Ovary (tissue), 3 donors: ENCODE measurements around the gene APLNR.

ENCODE experiments used
- POLR2A ChIP-seq: fragments of 450-650 bp; IDR thresholded peaks from one replicate; pipeline ENCODE4 v1.6.1; 2017; ENCODE audit warnings: antibody characterized with exemption, mild to moderate bottlenecking, moderate library complexity
- TF ChIP-seq, protein P1 (sequence below), 3 donors: fragments of 450-650 bp in 2 of 3; fragments of 200-600 bp in 1 of 3; IDR thresholded peaks; one replicate each; pipeline versions ENCODE4 v1.5.1 to v1.8.0; 2016 to 2022; ENCODE audit warnings: antibody characterized with exemption in 3 of 3, mild to moderate bottlenecking in 1 of 3
- donor health status: DM: no; HTN: no; CAD: no.

DNA sequence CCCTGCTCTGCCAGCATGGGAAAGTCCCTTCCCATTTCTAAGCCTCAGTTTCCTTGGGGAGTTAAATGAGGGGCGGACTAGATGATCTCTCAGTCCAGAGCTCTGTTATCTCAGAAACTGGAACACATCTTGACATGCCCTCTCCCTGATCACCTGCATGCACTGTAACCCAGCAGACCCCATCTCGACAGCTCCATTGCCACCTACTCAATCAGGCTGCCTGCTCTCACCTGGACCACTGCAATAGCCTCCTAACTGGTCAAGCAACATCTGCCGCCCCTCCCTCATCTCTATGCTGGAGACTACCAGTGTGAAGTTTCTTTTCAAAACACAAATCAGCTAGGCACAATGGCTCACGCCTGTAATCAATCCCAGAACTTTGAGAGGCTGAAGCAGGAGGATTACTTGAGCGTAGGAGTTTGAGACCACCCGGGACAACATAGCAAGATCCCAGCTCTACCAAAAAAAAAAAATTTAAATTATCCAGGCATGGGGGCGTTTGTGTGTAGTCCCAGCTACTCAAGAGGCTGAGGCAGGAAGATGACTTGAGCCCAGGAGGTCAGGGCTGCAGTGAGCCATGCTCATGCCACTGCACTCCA, 33.1 kb downstream of the APLNR start:
- TF ChIP-seq, protein P1, sequence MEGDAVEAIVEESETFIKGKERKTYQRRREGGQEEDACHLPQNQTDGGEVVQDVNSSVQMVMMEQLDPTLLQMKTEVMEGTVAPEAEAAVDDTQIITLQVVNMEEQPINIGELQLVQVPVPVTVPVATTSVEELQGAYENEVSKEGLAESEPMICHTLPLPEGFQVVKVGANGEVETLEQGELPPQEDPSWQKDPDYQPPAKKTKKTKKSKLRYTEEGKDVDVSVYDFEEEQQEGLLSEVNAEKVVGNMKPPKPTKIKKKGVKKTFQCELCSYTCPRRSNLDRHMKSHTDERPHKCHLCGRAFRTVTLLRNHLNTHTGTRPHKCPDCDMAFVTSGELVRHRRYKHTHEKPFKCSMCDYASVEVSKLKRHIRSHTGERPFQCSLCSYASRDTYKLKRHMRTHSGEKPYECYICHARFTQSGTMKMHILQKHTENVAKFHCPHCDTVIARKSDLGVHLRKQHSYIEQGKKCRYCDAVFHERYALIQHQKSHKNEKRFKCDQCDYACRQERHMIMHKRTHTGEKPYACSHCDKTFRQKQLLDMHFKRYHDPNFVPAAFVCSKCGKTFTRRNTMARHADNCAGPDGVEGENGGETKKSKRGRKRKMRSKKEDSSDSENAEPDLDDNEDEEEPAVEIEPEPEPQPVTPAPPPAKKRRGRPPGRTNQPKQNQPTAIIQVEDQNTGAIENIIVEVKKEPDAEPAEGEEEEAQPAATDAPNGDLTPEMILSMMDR (IDR thresholded peaks at IDR 0.05): no peak
- TF ChIP-seq POLR2A: no peak
